Thyroid gland (tissue), 4 donors: ENCODE data around the gene ABCC1. TPM values are rescaled to one million over a fixed set of nuclear protein-coding genes. Genes with fewer than 3 reads are reported as not detected.
A peak's percentile ranks its signal among the peaks of the same experiment; 100 is the strongest.

Source experiments
- DNase-seq, 2 donors: peaks; one replicate each; pipeline ENCODE4 v3.0.0-alpha.2; 2019
- H3K27ac ChIP-seq, 3 donors: fragments of 200-600 bp; sonication (generic); 1 replicate in 2 of 3; 2 replicates in 1 of 3; pipeline ENCODE4 v1.5.1; 2016 to 2019; ENCODE audit warnings: mild to moderate bottlenecking in 1 of 3, moderate library complexity in 1 of 3
- H3K27me3 ChIP-seq: fragments of 200-600 bp; sonication (generic); one replicate; pipeline ENCODE4 v1.5.1; 2019
- H3K36me3 ChIP-seq, 2 donors: fragments of 200-600 bp; sonication (generic); one replicate each; pipeline ENCODE4 v1.5.1; 2016 to 2019
- H3K4me1 ChIP-seq, 2 donors: fragments of 200-600 bp; sonication (generic); one replicate each; pipeline ENCODE4 v1.5.1; 2017 to 2019
- H3K4me3 ChIP-seq, 3 donors: fragments of 200-600 bp; sonication (generic); replicated peaks in 1 of 3; 1 replicate in 2 of 3; 2 replicates in 1 of 3; pipeline ENCODE4 v1.5.1; 2016; ENCODE audit warnings: mild to moderate bottlenecking in 1 of 3
- H3K9me3 ChIP-seq: fragments of 200-600 bp; sonication (generic); one replicate; pipeline ENCODE4 v1.5.1; 2017
- CTCF ChIP-seq, 6 experiments: fragments of 200-600 bp in 3 of 6; fragments of 450-650 bp in 3 of 6; sonication (generic) in 3 of 6; IDR thresholded peaks; one replicate each; pipeline ENCODE4 v1.5.1; 2016 to 2019; ENCODE audit warnings: antibody characterized with exemption in 6 of 6, mild to moderate bottlenecking in 2 of 6, inconsistent platforms in 1 of 6, moderate library complexity in 1 of 6
- POLR2A ChIP-seq, 2 donors: fragments of 450-650 bp; IDR thresholded peaks; one replicate each; pipeline ENCODE4 v1.6.1; 2017; ENCODE audit warnings: antibody characterized with exemption in 2 of 2, mild to moderate bottlenecking in 2 of 2, moderate library complexity in 1 of 2
- WGBS, 2 donors: methylation state at CpG; one replicate each; pipeline ENCODE4 v1.1.5; 2017; 5-methylcytosine and 5-hydroxymethylcytosine counted together
- intact Hi-C: fragments of 100-400 bp; cut with DNase I; formaldehyde crosslinking; loops from one replicate; pipeline ENCODE4 v1.15.1; 2023
- total RNA-seq, 4 donors: library from RNA; depleted of rRNA; stranded (reverse); fragments of >200 nt; gene quantifications; one replicate each; pipeline ENCODE4 v1.2.3, GENCODE V29; 2016

Gene ABCC1
- total RNA-seq, 4 donors from 2014 or later, result 42.7 to 76.7 (median 70.1) TPM

- intact Hi-C loops, result no loop called here
- TF ChIP-seq CTCF (IDR thresholded peaks at IDR 0.05) (no peak), POLR2A (IDR thresholded peaks at IDR 0.05) (no peak)
- Histone ChIP-seq H3K36me3 (no peaks in the 10 kb centered on the region), H3K4me3 (no peak overlapping the region), H3K4me1 (peaks cover 48 to 53% of the 10 kb centered on the region in 2 donors), H3K27ac (peak overlapping the region; percentile 72 to 87 (median 85)), H3K27me3 (no peaks in the 10 kb centered on the region), H3K9me3 (no peaks in the 10 kb centered on the region)
- no peak for DNase-seq
- 77 to 86% methylated on average over 8 of the region's 8 CpGs for WGBS, 2 donors
These were observed 57.2 kb downstream of the ABCC1 start for GRCh38 chr16:16006650-16007049.

GRCh38 chr16:16007743-16008111, 58.3 kb downstream of the ABCC1 start:
- 70 to 73% methylated on average over 11 of the region's 11 CpGs for WGBS, 2 donors
- Histone ChIP-seq H3K27me3 (no peaks in the 10 kb centered on the region), H3K4me3 (no peak overlapping the region), H3K4me1 (peaks cover 46 to 49% of the 10 kb centered on the region in 2 donors), H3K27ac (peak overlapping the region; percentile 72 to 87 (median 85)), H3K36me3 (no peaks in the 10 kb centered on the region), H3K9me3 (no peaks in the 10 kb centered on the region)
- peak; percentile 47 to 62 for DNase-seq
- intact Hi-C loops, result no loop called here
- TF ChIP-seq POLR2A (IDR thresholded peaks at IDR 0.05) (no peak), CTCF (IDR thresholded peaks at IDR 0.05) (no peak)

- Histone ChIP-seq H3K36me3 (no peaks in the 10 kb centered on the region), H3K9me3 (no peaks in the 10 kb centered on the region), H3K4me3 (no peak overlapping the region), H3K4me1 (peaks cover 56 to 58% of the 10 kb centered on the region in 2 donors), H3K27me3 (no peaks in the 10 kb centered on the region), H3K27ac (peak overlapping the region; percentile 72 to 87 (median 85))
- WGBS, 2 donors, result 88 to 92% methylated on average over 2 of the region's 2 CpGs
- no peak for DNase-seq
- TF ChIP-seq CTCF (IDR thresholded peaks at IDR 0.05), result no peak
- TF ChIP-seq POLR2A (IDR thresholded peaks at IDR 0.05), result no peak
- intact Hi-C loops, result no loop called here
These were observed 59.2 kb downstream of the ABCC1 start for GRCh38 chr16:16008666-16009065.

GRCh38 chr16:16009401-16009800, 60.0 kb downstream of the ABCC1 start:
- peak in 1 of 2 donors; percentile 51 for TF ChIP-seq POLR2A (IDR thresholded peaks at IDR 0.05)
- peak in 2 of 6 experiments; percentile 22 to 29 for TF ChIP-seq CTCF (IDR thresholded peaks at IDR 0.05)
- H3K27me3 ChIP-seq, result no peaks in the 10 kb centered on the region
- peak overlapping the region; percentile 81 to 87 (median 85) for H3K27ac ChIP-seq
- no peaks in the 10 kb centered on the region for H3K9me3 ChIP-seq
- no peaks in the 10 kb centered on the region for H3K36me3 ChIP-seq
- DNase-seq, result peak; percentile 98
- 41 to 42% methylated on average over 7 to 11 of the region's 11 CpGs for WGBS, 2 donors
- peaks cover 62 to 65% of the 10 kb centered on the region in 2 donors for H3K4me1 ChIP-seq
- intact Hi-C loops, result no loop called here
- H3K4me3 ChIP-seq, result no peak overlapping the region

GRCh38 chr16:16010194-16010593, 60.8 kb downstream of the ABCC1 start:
- DNase-seq, result no peak
- Histone ChIP-seq H3K4me1 (peaks cover 70 to 71% of the 10 kb centered on the region in 2 donors), H3K9me3 (no peaks in the 10 kb centered on the region), H3K27ac (peak overlapping the region; percentile 81 to 87 (median 85)), H3K36me3 (no peaks in the 10 kb centered on the region), H3K4me3 (no peak overlapping the region), H3K27me3 (no peaks in the 10 kb centered on the region)
- intact Hi-C loops, result no loop called here
- WGBS, 2 donors, result 97 to 98% methylated on average over 3 of the region's 3 CpGs
- TF ChIP-seq CTCF (IDR thresholded peaks at IDR 0.05) (no peak), POLR2A (IDR thresholded peaks at IDR 0.05) (no peak)
